Kidney (tissue), 14 donors: Measurements from ENCODE around the gene ITPR1. TPM values are rescaled to one million over a fixed set of nuclear protein-coding genes. Genes with fewer than 3 reads are reported as not detected.

Source experiments
- DNase-seq, 5 donors: peaks; one replicate each; pipeline ENCODE4 v3.0.0-alpha.2; 2013 to 2020
- FAIRE-seq: peaks from 2 replicates; lab custom pipeline; 2012; peaks lifted over from hg19 to GRCh38; lab: Jason Lieb, UNC
- H3K27ac ChIP-seq, 2 donors: one replicate each; pipeline ENCODE4 v1.7.0; 2013; ENCODE audit warnings: low read depth in 2 of 2, low read length in 2 of 2, inconsistent platforms in 1 of 2
- H3K27me3 ChIP-seq: one replicate; pipeline ENCODE4 v1.7.1; 2013; ENCODE audit warnings: low read length, inconsistent platforms; ENCODE audit not compliant: control insufficient read depth, insufficient read depth
- H3K36me3 ChIP-seq, 3 donors: one replicate each; pipeline versions ENCODE4 v1.7.0 to v1.7.1; 2013; ENCODE audit warnings: low read length in 3 of 3, control low read depth in 1 of 3, inconsistent platforms in 1 of 3; ENCODE audit not compliant: insufficient read depth in 3 of 3, control insufficient read depth in 2 of 3
- H3K4me1 ChIP-seq, 3 donors: one replicate each; pipeline versions ENCODE4 v1.7.0 to v1.7.1; 2013; ENCODE audit warnings: low read length in 3 of 3, inconsistent platforms in 1 of 3, low read depth in 1 of 3; ENCODE audit not compliant: control insufficient read depth in 2 of 3, insufficient read depth in 2 of 3
- H3K4me3 ChIP-seq, 3 donors: one replicate each; pipeline versions ENCODE4 v1.7.0 to v1.8.1; 2013; ENCODE audit warnings: low read length in 3 of 3, control low read depth in 1 of 3, inconsistent platforms in 1 of 3
- H3K9ac ChIP-seq, 3 donors: one replicate each; pipeline versions ENCODE4 v1.7.0 to v1.7.1; 2013; ENCODE audit warnings: low read length in 3 of 3, control low read depth in 1 of 3, inconsistent platforms in 1 of 3
- H3K9me3 ChIP-seq, 3 donors: one replicate each; pipeline versions ENCODE4 v1.7.0 to v1.7.1; 2013; ENCODE audit warnings: low read length in 3 of 3, control low read depth in 1 of 3, inconsistent platforms in 1 of 3; ENCODE audit not compliant: control insufficient read depth in 2 of 3, insufficient read depth in 1 of 3
- intact Hi-C: fragments of 100-400 bp; cut with DNase I; formaldehyde crosslinking; loops from one replicate; pipeline ENCODE4 v1.11.1; 2022
- polyA plus RNA-seq: library from polyadenylated mRNA; stranded (reverse); fragments of 350-450 nt; fragmentation: Illumina TruSeq; extraction: RNeasy Lipid Tissue Mini Kit (QIAGEN cat#74804); gene quantifications from one replicate; pipeline ENCODE4 v1.2.3, GENCODE V29; 2014; ENCODE audit warnings: low read depth, low replicate concordance; ENCODE audit not compliant: insufficient read depth
- total RNA-seq: library from RNA; stranded (reverse); fragmentation: NEBNext Ultra II Directional; extraction: Animal tissue kit (Norgen Biotek cat#: 25700); gene quantifications from one replicate; pipeline ENCODE4 v1.2.1, GENCODE V29; 2021
- TF ChIP-seq, protein P1 (sequence below): IDR thresholded peaks from 3 replicates; pipeline ENCODE4 v1.5.1; 2012; ENCODE audit warnings: mild to moderate bottlenecking, moderate library complexity, borderline replicate concordance; ENCODE audit not compliant: insufficient read depth; ENCODE audit errors: extremely low read depth
- donor health status: control.
- donor health status: control.
- donor health status: control.
- donor health status: control.
- donor health status: control.
- donor health status: DM: yes; HTN: yes; CAD: no.
- donor health status: Normal renal cell carcinoma (clear cell type).

ITPR1 gene
- total and polyA plus RNA-seq, 2 donors from 2014 or later: 30.2 to 81.2 TPM

DNA sequence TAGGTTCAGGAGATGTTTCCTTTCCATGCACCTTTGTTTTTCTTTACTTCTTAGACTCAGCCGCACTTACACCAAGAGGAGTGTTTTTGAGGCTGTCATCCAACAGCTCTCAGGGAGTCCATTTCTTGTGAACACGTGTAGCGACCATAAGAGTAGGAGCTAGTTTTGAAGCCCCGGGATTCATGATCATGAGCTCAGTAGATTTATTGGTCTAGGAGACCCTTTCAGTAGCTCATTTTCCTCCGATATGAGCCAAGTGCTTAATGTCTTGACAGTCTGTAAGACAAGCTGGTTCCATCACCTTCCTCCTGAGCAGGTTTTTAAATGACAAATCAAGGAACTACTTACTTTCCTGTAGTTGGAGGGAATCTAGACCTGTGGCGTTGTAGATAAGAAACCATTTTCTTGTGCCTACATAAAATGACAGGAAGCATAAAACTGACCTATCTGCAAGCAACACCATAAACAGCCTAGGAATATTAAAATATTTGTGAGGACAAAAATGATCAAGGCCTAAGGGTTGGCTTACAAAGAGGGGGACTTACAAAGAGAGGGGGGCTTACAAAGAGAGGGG is 313.5 kb downstream of the ITPR1 start:
- peaks cover 0 to 7% (median 5%) of the 10 kb centered on the region in 3 donors for H3K36me3 ChIP-seq
- no peak for FAIRE-seq
- intact Hi-C loops: no loop called here
- TF ChIP-seq, protein P1, sequence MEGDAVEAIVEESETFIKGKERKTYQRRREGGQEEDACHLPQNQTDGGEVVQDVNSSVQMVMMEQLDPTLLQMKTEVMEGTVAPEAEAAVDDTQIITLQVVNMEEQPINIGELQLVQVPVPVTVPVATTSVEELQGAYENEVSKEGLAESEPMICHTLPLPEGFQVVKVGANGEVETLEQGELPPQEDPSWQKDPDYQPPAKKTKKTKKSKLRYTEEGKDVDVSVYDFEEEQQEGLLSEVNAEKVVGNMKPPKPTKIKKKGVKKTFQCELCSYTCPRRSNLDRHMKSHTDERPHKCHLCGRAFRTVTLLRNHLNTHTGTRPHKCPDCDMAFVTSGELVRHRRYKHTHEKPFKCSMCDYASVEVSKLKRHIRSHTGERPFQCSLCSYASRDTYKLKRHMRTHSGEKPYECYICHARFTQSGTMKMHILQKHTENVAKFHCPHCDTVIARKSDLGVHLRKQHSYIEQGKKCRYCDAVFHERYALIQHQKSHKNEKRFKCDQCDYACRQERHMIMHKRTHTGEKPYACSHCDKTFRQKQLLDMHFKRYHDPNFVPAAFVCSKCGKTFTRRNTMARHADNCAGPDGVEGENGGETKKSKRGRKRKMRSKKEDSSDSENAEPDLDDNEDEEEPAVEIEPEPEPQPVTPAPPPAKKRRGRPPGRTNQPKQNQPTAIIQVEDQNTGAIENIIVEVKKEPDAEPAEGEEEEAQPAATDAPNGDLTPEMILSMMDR: no peak
- no peak overlapping the region for H3K9ac ChIP-seq
- no peaks in the 10 kb centered on the region for H3K9me3 ChIP-seq
- peaks cover 0 to 27% (median 16%) of the 10 kb centered on the region in 3 donors for H3K4me1 ChIP-seq
- no peak overlapping the region for H3K4me3 ChIP-seq
- DNase-seq: no peak
- H3K27ac ChIP-seq: no peak overlapping the region
- H3K27me3 ChIP-seq: no peaks in the 10 kb centered on the region

DNA sequence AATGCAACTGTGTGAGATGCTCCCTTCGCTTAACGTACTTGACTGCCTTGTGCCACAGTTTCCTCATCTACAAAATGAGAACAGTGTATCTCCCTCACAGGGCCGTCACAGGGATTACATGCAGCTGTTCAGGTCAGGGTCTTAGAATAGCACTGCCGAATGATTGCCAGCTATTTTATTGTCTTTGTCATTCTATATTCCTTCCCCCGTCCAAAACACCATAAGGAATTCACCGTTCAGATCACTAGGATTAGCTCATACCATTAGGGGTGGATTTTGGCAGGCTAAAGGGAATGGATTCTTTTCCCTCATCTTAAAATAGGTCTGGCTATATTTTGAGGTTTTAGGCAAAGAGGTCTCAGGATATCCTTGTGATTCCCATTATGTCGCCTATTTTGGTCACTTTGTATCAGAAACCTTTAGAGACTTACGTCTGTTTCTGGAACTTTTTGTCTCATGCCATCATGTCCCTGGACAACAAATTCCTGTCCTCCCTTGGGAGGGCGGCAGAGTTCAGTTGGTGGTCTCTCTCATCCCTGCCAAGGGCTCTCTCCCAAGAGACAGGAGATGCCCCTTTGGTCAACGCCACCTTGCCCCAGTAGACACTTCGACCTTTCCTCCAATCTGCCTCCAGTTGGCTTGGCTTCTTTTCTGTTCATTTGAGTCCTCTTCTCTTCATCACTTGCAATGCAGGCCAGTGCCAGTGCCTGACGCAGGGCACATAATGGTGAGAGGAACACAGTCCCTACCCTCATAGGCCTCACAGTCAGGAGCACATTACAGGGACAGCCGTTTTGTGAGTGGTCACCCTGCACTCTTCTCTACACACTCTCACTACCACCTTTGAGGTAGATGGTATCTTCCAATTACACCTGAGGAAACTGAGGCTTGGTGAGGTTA is 314.5 kb downstream of the ITPR1 start:
- Histone ChIP-seq H3K4me3 (no peak overlapping the region), H3K27me3 (no peaks in the 10 kb centered on the region), H3K9ac (peak overlapping the region in 1 of 3 donors; percentile 23), H3K36me3 (peaks cover 0 to 7% (median 5%) of the 10 kb centered on the region in 3 donors), H3K9me3 (no peaks in the 10 kb centered on the region), H3K4me1 (peaks cover 0 to 27% (median 16%) of the 10 kb centered on the region in 3 donors), H3K27ac (peak overlapping the region; percentile 59 to 88)
- intact Hi-C loops: no loop called here
- FAIRE-seq (no peak), DNase-seq (no peak)
- TF ChIP-seq, protein P1: no peak

GRCh38 chr3:4808637-4809036 is 315.5 kb downstream of the ITPR1 start:
- no peak for FAIRE-seq
- Histone ChIP-seq H3K4me1 (peaks cover 0 to 27% (median 16%) of the 10 kb centered on the region in 3 donors), H3K36me3 (peaks cover 4 to 7% (median 5%) of the 10 kb centered on the region in 3 donors), H3K9me3 (no peaks in the 10 kb centered on the region), H3K9ac (no peak overlapping the region), H3K4me3 (no peak overlapping the region), H3K27ac (peak overlapping the region; percentile 59 to 88), H3K27me3 (no peaks in the 10 kb centered on the region)
- peak in 3 of 5 donors; percentile 37 to 82 (median 50) for DNase-seq
- intact Hi-C loops: no loop called here
- TF ChIP-seq, protein P1: no peak
